Liver (tissue), 9 donors: ENCODE results near the gene TTLL12. TPM values are rescaled to one million over a fixed set of nuclear protein-coding genes. Genes with fewer than 3 reads are reported as not detected.

Experiments
- DNase-seq: peaks from one replicate; pipeline ENCODE4 v3.0.0-alpha.2; 2017; ENCODE audit warnings: low spot score
- H3K27ac ChIP-seq, 2 donors: one replicate each; pipeline ENCODE4 v1.7.0; 2013; ENCODE audit warnings: inconsistent platforms in 2 of 2, low read length in 2 of 2, control low read depth in 1 of 2, low read depth in 1 of 2, mild to moderate bottlenecking in 1 of 2
- H3K27me3 ChIP-seq, 4 donors: one replicate each; pipeline versions ENCODE4 v1.6.1 to v1.7.0; 2013; ENCODE audit warnings: low read length in 3 of 4, inconsistent platforms in 1 of 4, mild to moderate bottlenecking in 1 of 4, moderate library complexity in 1 of 4; ENCODE audit not compliant: control insufficient read depth in 4 of 4, insufficient read depth in 4 of 4
- H3K36me3 ChIP-seq, 4 donors: one replicate each; pipeline versions ENCODE4 v1.6.1 to v1.7.0; 2013; ENCODE audit warnings: low read length in 3 of 4, mild to moderate bottlenecking in 3 of 4, low read depth in 1 of 4, moderate library complexity in 1 of 4; ENCODE audit not compliant: control insufficient read depth in 4 of 4, insufficient read depth in 3 of 4
- H3K4me1 ChIP-seq, 4 donors: one replicate each; pipeline versions ENCODE4 v1.6.1 to v1.7.0; 2013; ENCODE audit warnings: low read length in 3 of 4, mild to moderate bottlenecking in 3 of 4, moderate library complexity in 1 of 4; ENCODE audit not compliant: control insufficient read depth in 4 of 4, insufficient read depth in 4 of 4
- H3K4me3 ChIP-seq, 3 donors: one replicate each; pipeline versions ENCODE4 v1.6.1 to v1.7.0; 2013; ENCODE audit warnings: low read length in 3 of 3, control low read depth in 1 of 3, low read depth in 1 of 3, mild to moderate bottlenecking in 1 of 3
- H3K9ac ChIP-seq, 2 donors: one replicate each; pipeline ENCODE4 v1.7.0; 2013; ENCODE audit warnings: low read length in 2 of 2, mild to moderate bottlenecking in 2 of 2, moderate library complexity in 2 of 2, control low read depth in 1 of 2, low read depth in 1 of 2
- H3K9me3 ChIP-seq, 4 donors: one replicate each; pipeline versions ENCODE4 v1.6.1 to v1.7.0; 2013; ENCODE audit warnings: low read length in 3 of 4; ENCODE audit not compliant: control insufficient read depth in 4 of 4
- EGR1 ChIP-seq, 2 donors: IDR thresholded peaks; 2 replicates each; pipeline ENCODE4 v1.6.1; 2016 to 2018; ENCODE audit warnings: antibody characterized with exemption in 2 of 2, low read depth in 2 of 2
- FOXA2 ChIP-seq: IDR thresholded peaks from 2 replicates; pipeline ENCODE4 v1.6.1; 2016; ENCODE audit warnings: antibody characterized with exemption
- GABPA ChIP-seq, 2 donors: IDR thresholded peaks in 1 of 2; conservative IDR thresholded peaks in 1 of 2; 2 replicates each; pipeline ENCODE4 v1.6.1; 2016; ENCODE audit warnings: antibody characterized with exemption in 2 of 2, mild to moderate bottlenecking in 1 of 2, moderate library complexity in 1 of 2
- HNF4A ChIP-seq, 2 donors: conservative IDR thresholded peaks; 2 replicates each; pipeline ENCODE4 v1.6.1; 2016; ENCODE audit warnings: antibody characterized with exemption in 2 of 2, mild to moderate bottlenecking in 2 of 2
- HNF4G ChIP-seq: IDR thresholded peaks from 2 replicates; pipeline ENCODE4 v1.6.1; 2016; ENCODE audit warnings: antibody characterized with exemption
- JUND ChIP-seq, 2 donors: IDR thresholded peaks; 2 replicates each; pipeline ENCODE4 v1.6.1; 2016; ENCODE audit warnings: antibody characterized with exemption in 2 of 2
- NR2F2 ChIP-seq: IDR thresholded peaks from 2 replicates; pipeline ENCODE4 v1.6.1; 2016; ENCODE audit warnings: antibody characterized with exemption
- RAD21 ChIP-seq, 2 donors: IDR thresholded peaks; 2 replicates each; pipeline ENCODE4 v1.6.1; 2016; ENCODE audit warnings: antibody characterized with exemption in 2 of 2, mild to moderate bottlenecking in 2 of 2
- SP1 ChIP-seq: IDR thresholded peaks from 2 replicates; pipeline ENCODE4 v1.6.1; 2018; ENCODE audit warnings: antibody characterized with exemption, mild to moderate bottlenecking
- TAF1 ChIP-seq: conservative IDR thresholded peaks from 2 replicates; pipeline ENCODE4 v1.6.1; 2016; ENCODE audit warnings: antibody characterized with exemption, mild to moderate bottlenecking
- WGBS: extraction: QIAGEN DNeasy Blood & Tissue Kit; methylation state at CpG from one replicate; pipeline ENCODE4 v1.1.7; 2013; 5-methylcytosine and 5-hydroxymethylcytosine counted together
- polyA plus RNA-seq, 2 donors: library from polyadenylated mRNA; stranded (reverse) in 1 of 2; unstranded in 1 of 2; fragments of 200-250 nt in 1 of 2; fragments of >200 nt in 1 of 2; fragmentation: Nextera tagmentation in 1 of 2; extraction: Ambion mirVana in 1 of 2; gene quantifications; one replicate each; pipeline versions ENCODE4 v1.2.1 to v1.2.3, GENCODE V29; 2013 to 2015
- total RNA-seq, 2 donors: library from RNA; depleted of rRNA; stranded (reverse); fragments of >200 nt; gene quantifications; one replicate each; pipeline ENCODE4 v1.2.3, GENCODE V29; 2014
- TF ChIP-seq, protein P1 (sequence below): IDR thresholded peaks from 2 replicates; pipeline ENCODE4 v1.6.1; 2016; ENCODE audit warnings: antibody characterized with exemption
- TF ChIP-seq, protein P2 (sequence below): IDR thresholded peaks from 2 replicates; pipeline ENCODE4 v1.6.1; 2016; ENCODE audit warnings: antibody characterized with exemption, mild to moderate bottlenecking
- TF ChIP-seq, protein P3 (sequence below): IDR thresholded peaks from 2 replicates; pipeline ENCODE4 v1.6.1; 2016; ENCODE audit warnings: antibody characterized with exemption
- TF ChIP-seq, protein P4 (sequence below): IDR thresholded peaks from 2 replicates; pipeline ENCODE4 v1.6.1; 2016; ENCODE audit warnings: antibody characterized with exemption
- donor health status: healthy.
- donor health status: healthy.
- donor health status: healthy.
- donor health status: healthy.
- donor health status: healthy.

Gene TTLL12
- total and polyA plus RNA-seq, 4 donors: 13.7 to 43.9 (median 20.5) TPM

DNA sequence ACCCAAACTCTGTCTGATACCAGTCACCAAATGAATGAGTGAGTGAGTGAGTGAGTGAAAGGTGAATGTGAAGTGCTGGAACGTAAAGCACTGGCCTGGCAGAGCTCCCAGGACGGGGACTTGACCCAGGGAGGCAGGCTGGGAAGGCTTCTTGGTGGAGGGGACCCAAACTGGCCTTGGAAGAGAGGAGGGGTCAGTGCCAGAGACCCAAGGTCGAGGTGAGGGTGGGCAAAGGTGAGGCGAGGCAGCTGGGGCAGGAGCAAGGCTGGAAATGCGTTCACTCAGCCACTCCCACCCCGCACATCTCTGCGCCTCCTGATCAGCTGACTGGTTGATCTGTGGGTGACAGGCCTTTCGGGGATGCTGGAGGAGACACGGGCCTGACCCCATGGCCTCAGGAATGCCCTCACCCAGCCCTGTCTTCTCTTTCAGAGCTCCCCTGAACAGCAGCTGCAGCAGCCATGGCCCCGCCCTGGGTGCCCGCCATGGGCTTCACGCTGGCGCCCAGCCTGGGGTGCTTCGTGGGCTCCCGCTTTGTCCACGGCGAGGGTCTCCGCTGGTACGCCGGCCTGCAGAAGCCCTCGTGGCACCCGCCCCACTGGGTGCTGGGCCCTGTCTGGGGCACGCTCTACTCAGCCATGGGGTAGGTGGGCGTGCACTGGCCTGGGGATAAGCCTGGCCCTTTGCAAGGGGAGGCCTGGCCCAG lies 28.0 kb downstream of the TTLL12 start:
- Histone ChIP-seq H3K27me3 (no peaks in the 10 kb centered on the region), H3K9me3 (no peaks in the 10 kb centered on the region), H3K36me3 (no peaks in the 10 kb centered on the region), H3K4me1 (peaks cover 0 to 6% (median 2%) of the 10 kb centered on the region in 4 donors), H3K27ac (no peak overlapping the region), H3K4me3 (no peak overlapping the region), H3K9ac (no peak overlapping the region)
- no peak for DNase-seq
- WGBS: 88% methylated on average over 24 of the region's 24 CpGs
- TF ChIP-seq NR2F2: no peak

DNA sequence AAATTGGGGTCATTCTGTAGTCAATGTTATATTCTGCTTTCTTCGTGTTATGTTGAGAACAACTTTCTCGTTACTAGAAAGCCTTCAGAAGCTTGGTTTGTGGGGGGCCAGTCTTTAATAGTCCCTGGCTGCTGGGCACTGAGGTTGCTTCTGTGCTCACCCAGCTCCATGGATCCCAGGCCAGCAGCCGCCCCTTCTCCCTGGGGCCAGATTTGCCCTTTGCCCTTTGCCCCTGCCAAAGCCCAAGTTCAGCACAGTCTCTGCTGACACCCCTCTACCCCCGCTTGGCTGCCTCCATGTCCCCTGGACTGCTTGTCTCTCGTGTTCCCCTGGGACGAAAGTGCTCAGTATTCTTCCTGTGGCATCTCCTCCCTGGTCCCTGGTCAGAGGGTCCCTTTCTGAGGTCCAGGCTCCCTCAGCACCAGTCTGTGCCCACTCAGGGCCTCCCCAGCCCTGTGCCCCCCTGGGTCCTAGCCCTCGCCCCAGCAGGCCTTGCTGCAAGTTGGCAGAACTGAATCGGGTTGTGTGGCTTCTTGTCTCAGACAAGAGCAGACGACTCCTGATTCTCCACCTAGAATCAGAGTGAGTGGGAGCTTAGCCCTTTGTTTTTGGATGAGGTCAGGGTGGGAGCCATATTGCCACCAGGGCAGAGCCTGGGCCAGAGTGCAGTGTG lies 28.9 kb downstream of the TTLL12 start:
- Histone ChIP-seq H3K36me3 (no peaks in the 10 kb centered on the region), H3K9me3 (no peaks in the 10 kb centered on the region), H3K27ac (no peak overlapping the region), H3K4me1 (peaks cover 0 to 6% (median 2%) of the 10 kb centered on the region in 4 donors), H3K27me3 (no peaks in the 10 kb centered on the region), H3K4me3 (no peak overlapping the region), H3K9ac (no peak overlapping the region)
- DNase-seq: no peak
- no peak for TF ChIP-seq HNF4A (conservative IDR thresholded peaks at IDR 0.05)
- TF ChIP-seq JUND (IDR thresholded peaks at IDR 0.05): no peak
- TF ChIP-seq, protein P1, sequence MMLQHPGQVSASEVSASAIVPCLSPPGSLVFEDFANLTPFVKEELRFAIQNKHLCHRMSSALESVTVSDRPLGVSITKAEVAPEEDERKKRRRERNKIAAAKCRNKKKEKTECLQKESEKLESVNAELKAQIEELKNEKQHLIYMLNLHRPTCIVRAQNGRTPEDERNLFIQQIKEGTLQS: no peak
- TF ChIP-seq RAD21 (IDR thresholded peaks at IDR 0.05): no peak
- TF ChIP-seq EGR1 (IDR thresholded peaks at IDR 0.05; ENCODE audit: low read depth in 2 of 2): no peak
- TF ChIP-seq, protein P2, sequence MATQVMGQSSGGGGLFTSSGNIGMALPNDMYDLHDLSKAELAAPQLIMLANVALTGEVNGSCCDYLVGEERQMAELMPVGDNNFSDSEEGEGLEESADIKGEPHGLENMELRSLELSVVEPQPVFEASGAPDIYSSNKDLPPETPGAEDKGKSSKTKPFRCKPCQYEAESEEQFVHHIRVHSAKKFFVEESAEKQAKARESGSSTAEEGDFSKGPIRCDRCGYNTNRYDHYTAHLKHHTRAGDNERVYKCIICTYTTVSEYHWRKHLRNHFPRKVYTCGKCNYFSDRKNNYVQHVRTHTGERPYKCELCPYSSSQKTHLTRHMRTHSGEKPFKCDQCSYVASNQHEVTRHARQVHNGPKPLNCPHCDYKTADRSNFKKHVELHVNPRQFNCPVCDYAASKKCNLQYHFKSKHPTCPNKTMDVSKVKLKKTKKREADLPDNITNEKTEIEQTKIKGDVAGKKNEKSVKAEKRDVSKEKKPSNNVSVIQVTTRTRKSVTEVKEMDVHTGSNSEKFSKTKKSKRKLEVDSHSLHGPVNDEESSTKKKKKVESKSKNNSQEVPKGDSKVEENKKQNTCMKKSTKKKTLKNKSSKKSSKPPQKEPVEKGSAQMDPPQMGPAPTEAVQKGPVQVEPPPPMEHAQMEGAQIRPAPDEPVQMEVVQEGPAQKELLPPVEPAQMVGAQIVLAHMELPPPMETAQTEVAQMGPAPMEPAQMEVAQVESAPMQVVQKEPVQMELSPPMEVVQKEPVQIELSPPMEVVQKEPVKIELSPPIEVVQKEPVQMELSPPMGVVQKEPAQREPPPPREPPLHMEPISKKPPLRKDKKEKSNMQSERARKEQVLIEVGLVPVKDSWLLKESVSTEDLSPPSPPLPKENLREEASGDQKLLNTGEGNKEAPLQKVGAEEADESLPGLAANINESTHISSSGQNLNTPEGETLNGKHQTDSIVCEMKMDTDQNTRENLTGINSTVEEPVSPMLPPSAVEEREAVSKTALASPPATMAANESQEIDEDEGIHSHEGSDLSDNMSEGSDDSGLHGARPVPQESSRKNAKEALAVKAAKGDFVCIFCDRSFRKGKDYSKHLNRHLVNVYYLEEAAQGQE: no peak
- TF ChIP-seq, protein P3, sequence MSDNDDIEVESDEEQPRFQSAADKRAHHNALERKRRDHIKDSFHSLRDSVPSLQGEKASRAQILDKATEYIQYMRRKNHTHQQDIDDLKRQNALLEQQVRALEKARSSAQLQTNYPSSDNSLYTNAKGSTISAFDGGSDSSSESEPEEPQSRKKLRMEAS: no peak
- 76% methylated on average over 9 of the region's 9 CpGs for WGBS

DNA sequence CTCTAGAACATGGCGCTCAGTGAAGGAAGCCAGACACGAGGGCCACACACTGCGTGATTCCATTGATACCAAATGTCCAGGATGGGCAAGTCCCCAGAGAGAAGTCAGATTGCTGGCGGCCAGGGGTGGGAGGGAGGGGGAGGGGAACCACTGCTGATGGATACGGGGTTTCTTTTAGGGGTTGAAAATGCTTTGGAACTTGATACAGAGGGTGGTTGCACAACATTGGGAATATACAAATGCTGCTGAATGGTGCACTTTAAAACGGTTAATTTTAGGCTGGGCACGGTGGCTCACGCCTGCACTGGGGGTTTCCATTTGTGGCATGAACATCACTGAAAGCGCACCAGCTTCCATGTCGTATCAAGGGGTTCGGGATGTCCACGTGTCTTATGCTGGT lies 30.5 kb downstream of the TTLL12 start:
- Histone ChIP-seq H3K4me1 (peaks cover 6 to 19% (median 12%) of the 10 kb centered on the region in 4 donors), H3K27me3 (no peaks in the 10 kb centered on the region), H3K36me3 (no peaks in the 10 kb centered on the region), H3K4me3 (no peak overlapping the region), H3K9ac (no peak overlapping the region), H3K9me3 (no peaks in the 10 kb centered on the region), H3K27ac (no peak overlapping the region)
- 95% methylated on average over 12 of the region's 12 CpGs for WGBS
- DNase-seq: no peak
- TF ChIP-seq GABPA (IDR thresholded peaks at IDR 0.05 in 1 of 2, conservative IDR thresholded peaks at IDR 0.05 in 1 of 2) (no peak), EGR1 (IDR thresholded peaks at IDR 0.05; ENCODE audit: low read depth in 2 of 2) (no peak), TAF1 (no peak), HNF4G (no peak), FOXA2 (no peak), RAD21 (IDR thresholded peaks at IDR 0.05) (no peak), SP1 (no peak), NR2F2 (no peak)
- TF ChIP-seq, protein P3: no peak
- TF ChIP-seq, protein P4, sequence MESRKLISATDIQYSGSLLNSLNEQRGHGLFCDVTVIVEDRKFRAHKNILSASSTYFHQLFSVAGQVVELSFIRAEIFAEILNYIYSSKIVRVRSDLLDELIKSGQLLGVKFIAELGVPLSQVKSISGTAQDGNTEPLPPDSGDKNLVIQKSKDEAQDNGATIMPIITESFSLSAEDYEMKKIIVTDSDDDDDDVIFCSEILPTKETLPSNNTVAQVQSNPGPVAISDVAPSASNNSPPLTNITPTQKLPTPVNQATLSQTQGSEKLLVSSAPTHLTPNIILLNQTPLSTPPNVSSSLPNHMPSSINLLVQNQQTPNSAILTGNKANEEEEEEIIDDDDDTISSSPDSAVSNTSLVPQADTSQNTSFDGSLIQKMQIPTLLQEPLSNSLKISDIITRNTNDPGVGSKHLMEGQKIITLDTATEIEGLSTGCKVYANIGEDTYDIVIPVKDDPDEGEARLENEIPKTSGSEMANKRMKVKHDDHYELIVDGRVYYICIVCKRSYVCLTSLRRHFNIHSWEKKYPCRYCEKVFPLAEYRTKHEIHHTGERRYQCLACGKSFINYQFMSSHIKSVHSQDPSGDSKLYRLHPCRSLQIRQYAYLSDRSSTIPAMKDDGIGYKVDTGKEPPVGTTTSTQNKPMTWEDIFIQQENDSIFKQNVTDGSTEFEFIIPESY: no peak
- TF ChIP-seq, protein P2: no peak
- TF ChIP-seq, protein P1: no peak
